BLaER1 treated with 17β-estradiol and CSF1 and Interleukin-3, amounts not matched to agents 10 nM and 100 nM (cell line): ENCODE results near the gene IL18R1.

ENCODE experiments used
- H3K27ac ChIP-seq, 11 experiments: shearing (Covaris generic); formaldehyde crosslinking; 2 replicates each; pipeline ENCODE4 v1.8.1; 2022
- H3K27me3 ChIP-seq, 11 experiments: shearing (Covaris generic); formaldehyde crosslinking; 2 replicates each; pipeline ENCODE4 v1.8.1; 2022
- H3K36me3 ChIP-seq, 11 experiments: shearing (Covaris generic); formaldehyde crosslinking; 2 replicates each; pipeline ENCODE4 v1.8.1; 2022
- H3K4me1 ChIP-seq, 10 experiments: shearing (Covaris generic); formaldehyde crosslinking; 2 replicates each; pipeline ENCODE4 v1.8.1; 2022
- H3K4me2 ChIP-seq, 11 experiments: shearing (Covaris generic); formaldehyde crosslinking; 2 replicates each; pipeline ENCODE4 v1.8.1; 2022
- H3K4me3 ChIP-seq, 10 experiments: shearing (Covaris generic); formaldehyde crosslinking; 2 replicates each; pipeline ENCODE4 v1.8.1; 2022
- H3K9ac ChIP-seq, 11 experiments: shearing (Covaris generic); formaldehyde crosslinking; 2 replicates each; pipeline ENCODE4 v1.8.1; 2022
- H3K9me3 ChIP-seq, 11 experiments: shearing (Covaris generic); formaldehyde crosslinking; replicated peaks in 1 of 11; 2 replicates each; pipeline ENCODE4 v1.8.1; 2022
- H4K20me1 ChIP-seq, 11 experiments: shearing (Covaris generic); formaldehyde crosslinking; 2 replicates each; pipeline ENCODE4 v1.8.1; 2022
- Cebpa-rat ChIP-seq, 11 experiments: shearing (Covaris generic); IDR thresholded peaks; 2 replicates each; pipeline ENCODE4 v1.8.1; 2022

Gene IL18R1

DNA sequence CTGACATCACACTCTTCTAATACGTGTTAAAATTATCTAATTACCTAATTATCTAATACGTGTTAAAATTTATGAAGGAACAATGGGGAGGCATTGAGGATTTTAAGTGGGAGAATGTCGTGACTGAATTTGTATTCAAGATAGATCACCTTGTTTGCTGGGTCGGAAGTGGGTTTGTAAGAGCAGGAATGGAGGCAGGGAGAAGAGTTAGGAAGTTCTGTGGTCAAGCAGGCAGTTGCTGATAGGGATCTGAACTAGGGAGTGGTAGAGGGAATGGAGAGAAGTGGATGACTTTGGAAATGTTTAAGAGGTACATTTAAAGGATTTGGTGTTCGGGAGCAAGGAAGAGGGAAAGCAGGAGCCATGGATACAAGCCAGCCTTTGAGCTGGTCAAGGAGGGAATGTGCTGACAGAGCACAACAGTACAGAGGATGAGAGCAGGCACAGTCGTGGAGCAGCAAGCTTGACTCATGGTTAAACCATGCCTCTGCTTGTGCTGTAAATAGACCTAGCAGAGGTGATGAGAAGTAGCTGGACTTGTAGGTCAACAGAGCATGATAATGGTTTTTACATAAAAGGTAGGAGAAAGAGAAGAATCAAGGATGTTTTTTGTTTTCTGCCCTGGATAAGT lies 83.6 kb downstream of the IL18R1 start:
- no peaks in the 10 kb centered on the region for H3K36me3 ChIP-seq
- no peak for TF ChIP-seq Cebpa-rat (IDR thresholded peaks at IDR 0.05)
- no peak overlapping the region for H3K4me3 ChIP-seq
- H3K9me3 ChIP-seq: no peaks in the 10 kb centered on the region
- H3K4me1 ChIP-seq: peaks cover 38 to 57% (median 43%) of the 10 kb centered on the region in 10 experiments
- no peaks in the 10 kb centered on the region for H3K27me3 ChIP-seq
- H3K27ac ChIP-seq: 0 out of 22 replicates have a peak overlapping the region, but pooled peaks of 1 of the 11 experiments have one; percentile 43
- H4K20me1 ChIP-seq: no peaks in the 10 kb centered on the region
- H3K9ac ChIP-seq: no peak overlapping the region
- peak overlapping the region in 9 of 11 experiments; percentile 35 to 82 (median 68); a peak in 13 of 22 replicates for H3K4me2 ChIP-seq

DNA sequence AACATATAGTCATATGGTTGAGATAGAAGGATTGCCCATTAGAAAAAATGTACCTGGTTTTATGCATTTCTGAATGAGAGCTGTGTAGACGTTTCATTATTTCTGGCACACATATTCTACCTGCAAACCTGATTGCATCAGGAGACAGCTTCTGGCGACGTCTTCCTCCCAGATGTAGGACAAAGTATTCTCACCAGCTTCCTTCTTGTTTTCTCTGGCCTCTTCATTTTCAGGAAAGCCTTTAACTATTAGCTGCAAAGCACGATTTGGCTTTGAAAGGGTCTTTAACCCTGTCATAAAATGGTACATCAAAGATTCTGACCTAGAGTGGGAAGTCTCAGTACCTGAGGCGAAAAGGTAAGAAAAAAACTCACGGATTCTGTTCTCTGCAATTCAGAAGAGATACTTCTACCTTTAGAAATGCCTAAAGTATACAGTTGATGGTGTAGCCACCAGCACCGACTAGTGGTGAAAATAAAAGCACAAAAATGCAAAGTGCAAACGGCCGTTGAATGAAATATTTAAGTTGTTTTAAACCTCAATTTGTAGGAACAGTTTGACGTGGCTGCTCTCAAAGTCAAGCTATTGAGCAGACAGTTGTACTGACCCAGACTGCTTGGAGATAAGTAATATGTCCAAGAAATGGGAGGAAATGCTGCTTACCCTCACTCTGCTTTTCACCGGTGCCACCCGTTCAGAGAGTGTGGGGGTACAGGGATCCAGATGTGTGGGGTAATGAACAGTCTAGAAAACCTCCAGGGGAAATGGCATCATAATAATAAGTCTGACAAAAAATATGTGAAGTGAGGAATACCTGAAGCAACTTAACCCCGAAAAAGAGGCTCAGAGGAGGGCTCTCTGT lies 87.6 kb downstream of the IL18R1 start:
- TF ChIP-seq Cebpa-rat (IDR thresholded peaks at IDR 0.05): no peak
- Histone ChIP-seq H3K9me3 (no peaks in the 10 kb centered on the region), H4K20me1 (no peaks in the 10 kb centered on the region), H3K27ac (no peak overlapping the region), H3K27me3 (no peaks in the 10 kb centered on the region), H3K4me3 (no peak overlapping the region), H3K36me3 (no peaks in the 10 kb centered on the region), H3K9ac (peak overlapping the region in 1 of 11 experiments; percentile 9; a peak in 1 of 22 replicates), H3K4me2 (peak overlapping the region in 5 of 11 experiments; percentile 8 to 45 (median 20); a peak in 5 of 22 replicates), H3K4me1 (peaks cover 7 to 19% (median 12%) of the 10 kb centered on the region in 10 experiments; a peak in 19 of 20 replicates)

DNA sequence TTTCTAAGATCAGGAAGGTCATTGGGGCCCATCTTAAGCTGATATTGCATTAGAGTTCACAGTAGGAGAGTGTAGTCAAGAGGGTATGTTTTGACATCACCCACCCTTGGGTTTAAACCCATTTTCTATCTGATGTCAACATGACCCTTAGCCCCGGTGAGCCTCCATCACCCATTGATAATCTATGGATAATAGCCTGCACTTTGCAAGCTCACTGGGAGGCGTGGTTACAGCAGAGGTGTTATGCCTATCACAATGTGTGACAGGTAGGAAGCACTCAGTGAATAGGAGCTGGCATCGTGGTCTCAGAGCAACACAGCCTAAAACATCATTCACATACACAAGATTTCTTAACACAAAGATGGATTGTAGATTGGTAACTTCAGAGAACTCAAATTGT lies 88.6 kb downstream of the IL18R1 start:
- Histone ChIP-seq H3K27me3 (no peaks in the 10 kb centered on the region), H3K27ac (no peak overlapping the region), H3K9me3 (no peaks in the 10 kb centered on the region)

DNA sequence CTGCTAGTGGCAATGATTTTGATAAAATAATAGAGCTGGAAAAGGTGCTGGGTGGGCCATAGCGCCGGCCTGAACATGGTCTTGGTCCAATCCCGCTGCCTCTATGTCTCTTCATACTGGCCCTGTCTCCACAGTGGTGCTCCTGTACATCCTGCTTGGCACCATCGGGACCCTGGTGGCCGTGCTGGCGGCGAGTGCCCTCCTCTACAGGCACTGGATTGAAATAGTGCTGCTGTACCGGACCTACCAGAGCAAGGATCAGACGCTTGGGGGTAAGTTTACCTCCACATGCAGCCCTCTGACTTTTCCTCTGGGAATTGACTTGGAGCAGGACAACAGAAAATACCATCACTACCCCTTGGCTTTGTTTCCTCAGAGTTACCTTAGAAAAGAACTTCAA lies 91.3 kb downstream of the IL18R1 start:
- H4K20me1 ChIP-seq: no peaks in the 10 kb centered on the region
- TF ChIP-seq Cebpa-rat (IDR thresholded peaks at IDR 0.05): no peak
- no peaks in the 10 kb centered on the region for H3K36me3 ChIP-seq
- no peak overlapping the region for H3K27ac ChIP-seq
- no peak overlapping the region for H3K4me3 ChIP-seq
- peaks cover 0 to 6% (median 0%) of the 10 kb centered on the region in 10 experiments; a peak in 6 of 20 replicates for H3K4me1 ChIP-seq
- H3K9me3 ChIP-seq: no peaks in the 10 kb centered on the region
- H3K4me2 ChIP-seq: no peak overlapping the region
- H3K27me3 ChIP-seq: no peaks in the 10 kb centered on the region
- no peak overlapping the region for H3K9ac ChIP-seq

More for the DNA sequence above, 88.6 kb downstream of the IL18R1 start:
- Histone ChIP-seq H3K4me1 (peaks cover 0 to 9% (median 1%) of the 10 kb centered on the region in 10 experiments; a peak in 10 of 20 replicates), H3K4me3 (no peak overlapping the region), H3K36me3 (no peaks in the 10 kb centered on the region), H4K20me1 (no peaks in the 10 kb centered on the region), H3K9ac (no peak overlapping the region), H3K4me2 (no peak overlapping the region)
- TF ChIP-seq Cebpa-rat (IDR thresholded peaks at IDR 0.05): no peak
